Gastrocnemius medialis (tissue), 4 donors: ENCODE results near the gene NPTX2.

Experiments used
- POLR2A ChIP-seq, 2 donors: fragments of 450-650 bp; IDR thresholded peaks; one replicate each; pipeline ENCODE4 v1.6.1; 2017; ENCODE audit warnings: antibody characterized with exemption in 2 of 2, mild to moderate bottlenecking in 2 of 2, moderate library complexity in 2 of 2
- TF ChIP-seq, protein P1 (sequence below), 5 experiments: fragments of 450-650 bp in 3 of 5; fragments of 200-600 bp in 2 of 5; sonication (generic) in 2 of 5; IDR thresholded peaks in 4 of 5; conservative IDR thresholded peaks in 1 of 5; 1 replicate in 4 of 5; 2 replicates in 1 of 5; pipeline ENCODE4 v1.5.1; 2016 to 2019; ENCODE audit warnings: antibody characterized with exemption in 5 of 5, mild to moderate bottlenecking in 3 of 5, moderate library complexity in 3 of 5

DNA sequence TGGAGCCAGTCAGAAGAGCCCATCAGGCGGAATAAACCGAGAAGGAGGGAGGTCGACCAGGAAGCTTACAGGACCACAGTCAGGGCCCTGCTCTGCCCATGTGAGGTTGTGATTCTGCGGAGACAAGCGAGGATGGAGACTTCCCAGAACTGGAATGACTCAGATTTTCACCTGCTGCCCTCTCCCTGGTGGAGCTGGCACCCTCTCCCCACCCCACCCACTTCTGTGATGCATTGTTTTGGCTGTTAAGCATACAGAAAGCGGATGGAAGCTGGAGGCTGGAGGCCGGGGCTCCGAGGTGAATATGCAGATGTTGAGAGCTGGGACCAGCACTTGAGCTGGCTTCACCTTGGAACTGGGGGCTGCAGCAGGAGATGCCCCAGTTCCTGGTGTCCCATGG lies 57.4 kb downstream of the NPTX2 start:
- TF ChIP-seq POLR2A (IDR thresholded peaks at IDR 0.05): no peak
- TF ChIP-seq, protein P1, sequence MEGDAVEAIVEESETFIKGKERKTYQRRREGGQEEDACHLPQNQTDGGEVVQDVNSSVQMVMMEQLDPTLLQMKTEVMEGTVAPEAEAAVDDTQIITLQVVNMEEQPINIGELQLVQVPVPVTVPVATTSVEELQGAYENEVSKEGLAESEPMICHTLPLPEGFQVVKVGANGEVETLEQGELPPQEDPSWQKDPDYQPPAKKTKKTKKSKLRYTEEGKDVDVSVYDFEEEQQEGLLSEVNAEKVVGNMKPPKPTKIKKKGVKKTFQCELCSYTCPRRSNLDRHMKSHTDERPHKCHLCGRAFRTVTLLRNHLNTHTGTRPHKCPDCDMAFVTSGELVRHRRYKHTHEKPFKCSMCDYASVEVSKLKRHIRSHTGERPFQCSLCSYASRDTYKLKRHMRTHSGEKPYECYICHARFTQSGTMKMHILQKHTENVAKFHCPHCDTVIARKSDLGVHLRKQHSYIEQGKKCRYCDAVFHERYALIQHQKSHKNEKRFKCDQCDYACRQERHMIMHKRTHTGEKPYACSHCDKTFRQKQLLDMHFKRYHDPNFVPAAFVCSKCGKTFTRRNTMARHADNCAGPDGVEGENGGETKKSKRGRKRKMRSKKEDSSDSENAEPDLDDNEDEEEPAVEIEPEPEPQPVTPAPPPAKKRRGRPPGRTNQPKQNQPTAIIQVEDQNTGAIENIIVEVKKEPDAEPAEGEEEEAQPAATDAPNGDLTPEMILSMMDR (IDR thresholded peaks at IDR 0.05 in 4 of 5, conservative IDR thresholded peaks at IDR 0.05 in 1 of 5): no peak
